D341Med (cell line): ENCODE results near the gene SIK3.
"Not testable (repeated sequence)": the region's sequence is repeated elsewhere in the genome, so short reads cannot be mapped to it uniquely, and the experiment has no call there.

Experiments
- DNase-seq: peaks from one replicate; pipeline ENCODE4 v3.0.0; 2012; ENCODE audit warnings: low spot score

Gene SIK3

GRCh38 chr11:116825854-116826750 lies 272.1 kb downstream of the SIK3 start:
- DNase-seq = no peak

GRCh38 chr11:116825434-116825833 lies 272.8 kb downstream of the SIK3 start:
- DNase-seq = no peak

- DNase-seq = no peak
Measured at GRCh38 chr11:116823031-116823843, 275.0 kb downstream of the SIK3 start, which contains the start of gene APOA4. APOA4 (minus strand) TSS chr11:116823304; CDS start chr11:116823191, 113 bp downstream.

GRCh38 chr11:116822575-116822974 lies 275.7 kb downstream of the SIK3 start:
- DNase-seq = no peak

GRCh38 chr11:116821050-116821918 lies 276.9 kb downstream of the SIK3 start:
- DNase-seq = no peak

- DNase-seq = no peak
Measured at GRCh38 chr11:116819049-116819448, 279.2 kb downstream of the SIK3 start.

GRCh38 chr11:116814502-116814901 lies 283.7 kb downstream of the SIK3 start:
- DNase-seq = no peak

- DNase-seq = no peak
Measured at GRCh38 chr11:116813781-116814471, 284.3 kb downstream of the SIK3 start.

GRCh38 chr11:116813170-116813569 lies 285.1 kb downstream of the SIK3 start:
- DNase-seq = no peak

GRCh38 chr11:116812109-116812508 lies 286.1 kb downstream of the SIK3 start:
- DNase-seq = no peak

- DNase-seq = no peak
Measured at GRCh38 chr11:116811194-116811593, 287.0 kb downstream of the SIK3 start.

GRCh38 chr11:116808262-116809175 lies 289.7 kb downstream of the SIK3 start:
- no peak for DNase-seq

- no peak for DNase-seq
Measured at GRCh38 chr11:116807601-116808261, 290.5 kb downstream of the SIK3 start.

- DNase-seq = no peak
Measured at GRCh38 chr11:116804001-116804400, 294.2 kb downstream of the SIK3 start.

GRCh38 chr11:116801662-116802061 lies 296.6 kb downstream of the SIK3 start:
- DNase-seq = not testable (repeated sequence)

- DNase-seq = no peak
Measured at GRCh38 chr11:116800610-116801009, 297.6 kb downstream of the SIK3 start.

- no peak for DNase-seq
Measured at GRCh38 chr11:116798368-116798767, 299.9 kb downstream of the SIK3 start.

GRCh38 chr11:116797816-116798215 lies 300.4 kb downstream of the SIK3 start:
- no peak for DNase-seq

- no peak for DNase-seq
Measured at GRCh38 chr11:116796548-116796947, 301.7 kb downstream of the SIK3 start.

- DNase-seq = no peak
Measured at GRCh38 chr11:116794851-116795250, 303.4 kb downstream of the SIK3 start.
